Ectodermal cell (in vitro differentiated cells): ENCODE results near the gene TRPV4. TPM values are rescaled to one million over a fixed set of nuclear protein-coding genes. Genes with fewer than 3 reads are reported as not detected.

ENCODE experiments used
- H3K27ac ChIP-seq: 2 replicates; pipeline ENCODE4 v1.7.0; 2013; ENCODE audit warnings: mild to moderate bottlenecking, low read depth, low read length; ENCODE audit not compliant: insufficient read depth, poor library complexity, severe bottlenecking
- H3K27me3 ChIP-seq: 2 replicates; pipeline ENCODE4 v1.7.0; 2013; ENCODE audit warnings: mild to moderate bottlenecking, low read length; ENCODE audit not compliant: insufficient read depth, control insufficient read depth, poor library complexity, severe bottlenecking
- H3K36me3 ChIP-seq: one replicate; pipeline ENCODE4 v1.7.0; 2013; ENCODE audit warnings: low read length; ENCODE audit not compliant: control insufficient read depth, insufficient read depth
- H3K4me1 ChIP-seq: one replicate; pipeline ENCODE4 v1.7.0; 2013; ENCODE audit warnings: low read length; ENCODE audit not compliant: control insufficient read depth, insufficient read depth
- H3K4me3 ChIP-seq: 2 replicates; pipeline ENCODE4 v1.7.0; 2013; ENCODE audit warnings: low read depth, low read length, control low read depth; ENCODE audit not compliant: insufficient read depth
- H3K9me3 ChIP-seq: 2 replicates; pipeline ENCODE4 v1.7.0; 2013; ENCODE audit warnings: mild to moderate bottlenecking, low read length, moderate library complexity; ENCODE audit not compliant: control insufficient read depth
- WGBS, 2 experiments: methylation state at CpG; one replicate each; pipeline ENCODE4 v1.1.7; 2013; ENCODE audit warnings: missing lambda C conversion rate in 2 of 2; 5-methylcytosine and 5-hydroxymethylcytosine counted together
- polyA plus RNA-seq, 4 experiments: library from polyadenylated mRNA; stranded (reverse); fragments of 50-300 nt; gene quantifications; one replicate each; pipeline ENCODE4 v1.2.3, GENCODE V29; 2013

Gene TRPV4
- 3.6 TPM for polyA plus RNA-seq (2013, experiment 1 of 4)
- 3.2 TPM for polyA plus RNA-seq (2013, experiment 2 of 4)
- 3.1 TPM for polyA plus RNA-seq (2013, experiment 3 of 4)
- 2.8 TPM for polyA plus RNA-seq (2013, experiment 4 of 4)

GRCh38 chr12:109833307-109834189, at the start of gene TRPV4:
TSS of gene TRPV4 (minus strand) at chr12:109833398. CDS start at chr12:109814796, 18,602 bp downstream.
- H3K4me1 ChIP-seq, result no peaks in the 10 kb centered on the region
- no peaks in the 10 kb centered on the region for H3K9me3 ChIP-seq
- H3K4me3 ChIP-seq, result peak within 1 kb of the TSS; percentile 48
- H3K27me3 ChIP-seq, result peaks cover 3% of the 10 kb centered on the region
- no peak within 1 kb of the TSS for H3K27ac ChIP-seq
- H3K36me3 ChIP-seq, result no peaks in the 10 kb centered on the region
- 25 to 26% methylated on average over 67 of the region's 67 CpGs for WGBS, 2 experiments

GRCh38 chr12:109881752-109882151, 48.6 kb upstream of the TRPV4 start:
- Histone ChIP-seq H3K36me3 (no peaks in the 10 kb centered on the region), H3K27ac (no peak overlapping the region), H3K9me3 (no peaks in the 10 kb centered on the region), H3K4me1 (no peaks in the 10 kb centered on the region), H3K27me3 (peaks cover 19% of the 10 kb centered on the region), H3K4me3 (no peak overlapping the region)
- 91% methylated on average over 2 of the region's 2 CpGs for WGBS, 2 experiments

GRCh38 chr12:109880938-109881337, 47.7 kb upstream of the TRPV4 start:
- no peaks in the 10 kb centered on the region for H3K4me1 ChIP-seq
- 11% methylated on average over 9 of the region's 9 CpGs for WGBS, 2 experiments
- H3K4me3 ChIP-seq, result peak overlapping the region; percentile 64

GRCh38 chr12:109880043-109880931, 47.1 kb upstream of the TRPV4 start, which contains the start of gene GLTP:
TSS of gene GLTP (minus strand) at chr12:109880541. CDS start at chr12:109880374, 167 bp downstream.
- Histone ChIP-seq H3K9me3 (no peaks in the 10 kb centered on the region), H3K36me3 (no peaks in the 10 kb centered on the region), H3K27ac (no peak within 1 kb of the TSS), H3K4me3 (peak within 1 kb of the TSS; percentile 74), H3K27me3 (peaks cover 19% of the 10 kb centered on the region), H3K4me1 (no peaks in the 10 kb centered on the region)
- 0% methylated on average over 92 of the region's 92 CpGs for WGBS, 2 experiments

More at GRCh38 chr12:109880938-109881337, 47.7 kb upstream of the TRPV4 start:
- Histone ChIP-seq H3K9me3 (no peaks in the 10 kb centered on the region), H3K36me3 (no peaks in the 10 kb centered on the region), H3K27ac (no peak overlapping the region), H3K27me3 (peaks cover 19% of the 10 kb centered on the region)

- H3K36me3 ChIP-seq, result no peaks in the 10 kb centered on the region
- WGBS, 2 experiments, result 5 to 6% methylated on average over 12 to 13 of the region's 13 CpGs
- H3K9me3 ChIP-seq, result no peaks in the 10 kb centered on the region
- peak overlapping the region; percentile 74 for H3K4me3 ChIP-seq
- H3K27ac ChIP-seq, result no peak overlapping the region
- H3K27me3 ChIP-seq, result peaks cover 19% of the 10 kb centered on the region
- H3K4me1 ChIP-seq, result no peaks in the 10 kb centered on the region
These were observed 46.3 kb upstream of the TRPV4 start for GRCh38 chr12:109879351-109880042.

GRCh38 chr12:109878749-109879148, 45.6 kb upstream of the TRPV4 start:
- Histone ChIP-seq H3K4me1 (no peaks in the 10 kb centered on the region), H3K9me3 (no peaks in the 10 kb centered on the region), H3K4me3 (peak overlapping the region; percentile 74), H3K36me3 (no peaks in the 10 kb centered on the region), H3K27ac (no peak overlapping the region), H3K27me3 (peaks cover 18% of the 10 kb centered on the region)
- WGBS, 2 experiments, result 76 to 78% methylated on average over 7 of the region's 7 CpGs

- no peak overlapping the region for H3K27ac ChIP-seq
- H3K36me3 ChIP-seq, result no peaks in the 10 kb centered on the region
- WGBS, 2 experiments, result 78 to 83% methylated on average over 3 of the region's 3 CpGs
- no peaks in the 10 kb centered on the region for H3K4me1 ChIP-seq
- H3K4me3 ChIP-seq, result no peak overlapping the region
- H3K9me3 ChIP-seq, result no peaks in the 10 kb centered on the region
- H3K27me3 ChIP-seq, result peaks cover 16% of the 10 kb centered on the region
These were observed 45.0 kb upstream of the TRPV4 start for GRCh38 chr12:109878247-109878625.

GRCh38 chr12:109877504-109878246, 44.5 kb upstream of the TRPV4 start:
- 59 to 62% methylated on average over 9 to 10 of the region's 10 CpGs for WGBS, 2 experiments
- no peak overlapping the region for H3K4me3 ChIP-seq

GRCh38 chr12:109876406-109876805, 43.2 kb upstream of the TRPV4 start:
- H3K36me3 ChIP-seq, result no peaks in the 10 kb centered on the region
- H3K4me3 ChIP-seq, result no peak overlapping the region
- no peak overlapping the region for H3K27ac ChIP-seq
- H3K4me1 ChIP-seq, result no peaks in the 10 kb centered on the region
- H3K27me3 ChIP-seq, result peaks cover 13% of the 10 kb centered on the region
- H3K9me3 ChIP-seq, result no peaks in the 10 kb centered on the region

More at GRCh38 chr12:109877504-109878246, 44.5 kb upstream of the TRPV4 start:
- no peaks in the 10 kb centered on the region for H3K4me1 ChIP-seq
- peaks cover 16% of the 10 kb centered on the region for H3K27me3 ChIP-seq
- H3K27ac ChIP-seq, result no peak overlapping the region
- no peaks in the 10 kb centered on the region for H3K9me3 ChIP-seq
- H3K36me3 ChIP-seq, result no peaks in the 10 kb centered on the region
